SK-N-SH (cell line): Measurements from ENCODE around the gene ARHGDIG.

Experiments used
- CTCF ChIP-seq: fragments of 200-600 bp; sonication (generic); IDR thresholded peaks from 2 replicates; pipeline ENCODE4 v1.6.1; 2017; ENCODE audit warnings: antibody characterized with exemption, mild to moderate bottlenecking, moderate library complexity
- EP300 ChIP-seq, 2 experiments: IDR thresholded peaks; 2 replicates each; pipeline versions ENCODE4 v1.4.0 to v1.6.1; 2012; ENCODE audit warnings: borderline replicate concordance in 1 of 2, low read depth in 1 of 2, low read length in 1 of 2
- EZH2phosphoT487 ChIP-seq: fragments of 200-600 bp; sonication (generic); IDR thresholded peaks from 2 replicates; pipeline ENCODE4 v1.6.1; 2017; ENCODE audit warnings: low read depth, mixed run types, mild to moderate bottlenecking, antibody characterized with exemption, moderate library complexity, borderline replicate concordance
- RAD21 ChIP-seq: IDR thresholded peaks from 2 replicates; pipeline ENCODE4 v1.6.1; 2012; ENCODE audit warnings: mild to moderate bottlenecking, low read length
- SIN3A ChIP-seq: IDR thresholded peaks from 2 replicates; pipeline ENCODE4 v1.6.1; 2012; ENCODE audit warnings: low read depth, mild to moderate bottlenecking, low read length, moderate library complexity, borderline replicate concordance
- USF1 ChIP-seq: IDR thresholded peaks from 2 replicates; pipeline ENCODE4 v1.4.0; 2012; ENCODE audit warnings: low read depth, borderline replicate concordance
- TF ChIP-seq, protein P1 (sequence below): IDR thresholded peaks from 2 replicates; pipeline ENCODE4 v1.4.0; 2012; ENCODE audit warnings: low read depth

DNA sequence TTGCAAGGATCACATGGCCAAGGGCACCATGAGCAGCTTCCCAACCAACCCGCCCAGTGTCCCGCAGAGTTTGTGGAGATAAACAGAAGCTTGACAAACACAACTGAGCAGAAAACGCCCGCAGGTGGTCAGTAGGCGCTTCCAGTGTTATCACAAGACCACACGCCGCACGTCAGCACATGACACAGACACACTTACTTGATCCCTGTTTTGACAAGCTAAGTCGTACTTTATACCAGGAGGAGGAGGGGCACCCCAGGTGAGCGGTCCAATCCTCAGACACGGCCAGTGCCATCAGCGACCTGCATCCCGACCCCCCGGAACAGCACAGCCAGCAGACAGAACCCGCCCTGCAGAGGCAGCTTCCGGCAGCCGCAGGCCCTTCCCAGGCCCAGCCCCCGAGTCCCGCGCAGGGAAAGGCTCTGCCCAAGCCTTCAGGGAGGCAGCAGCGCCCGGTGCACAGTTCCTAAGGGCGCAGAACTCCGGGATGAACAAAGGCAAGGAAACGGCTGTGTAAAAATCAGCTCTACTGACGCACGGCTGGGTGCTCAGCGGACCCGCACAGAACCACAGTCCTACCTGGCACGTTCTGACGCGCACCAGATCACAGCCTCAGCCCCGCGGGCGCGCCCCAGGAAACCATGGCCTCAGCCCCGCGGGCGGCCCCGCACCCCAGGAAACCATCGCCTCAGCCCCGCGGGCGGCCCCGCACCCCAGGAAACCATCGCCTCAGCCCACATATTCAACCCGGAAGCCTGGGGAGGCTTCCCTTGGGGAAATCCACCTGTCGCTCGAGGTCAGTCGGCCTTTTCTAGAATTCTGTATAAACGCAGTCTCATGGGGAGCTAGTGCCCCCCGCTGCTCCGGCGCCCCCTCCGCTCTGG is 44.3 kb downstream of the ARHGDIG start:
- no peak for TF ChIP-seq CTCF
- TF ChIP-seq, protein P1, sequence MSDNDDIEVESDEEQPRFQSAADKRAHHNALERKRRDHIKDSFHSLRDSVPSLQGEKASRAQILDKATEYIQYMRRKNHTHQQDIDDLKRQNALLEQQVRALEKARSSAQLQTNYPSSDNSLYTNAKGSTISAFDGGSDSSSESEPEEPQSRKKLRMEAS = no peak
- TF ChIP-seq EP300 (IDR thresholded peaks at IDR 0.05; ENCODE audit: borderline replicate concordance in 1 of 2, low read depth in 1 of 2, low read length in 1 of 2) = no peak
- TF ChIP-seq RAD21 = no peak
- TF ChIP-seq USF1 = no peak
- no peak for TF ChIP-seq SIN3A
- TF ChIP-seq EZH2phosphoT487 = no peak
